Natural killer cell (primary cell): ENCODE data around the gene ZNF263. TPM values are rescaled to one million over a fixed set of nuclear protein-coding genes. Genes with fewer than 3 reads are reported as not detected.
A peak's percentile ranks its signal among the peaks of the same experiment; 100 is the strongest.

ENCODE experiments used
- ATAC-seq, 3 donors: fragments of 150-1000 bp in 2 of 3; fragments of 200-7000 bp in 1 of 3; cut with Tn5 transposase; 1 replicate in 1 of 3; 2 replicates in 2 of 3; pipeline ENCODE4 v1.10.0; 2021; ENCODE audit warnings: mild to moderate bottlenecking in 2 of 3, moderate library complexity in 2 of 3
- DNase-seq, 2 donors: peaks; one replicate each; pipeline versions ENCODE4 v3.0.0 to v3.0.0-alpha.2; 2013 to 2021; ENCODE audit warnings: mixed read lengths in 1 of 2
- H3K27ac ChIP-seq: one replicate; pipeline ENCODE4 v1.5.1; 2013; ENCODE audit warnings: mild to moderate bottlenecking, low read length
- H3K27me3 ChIP-seq: one replicate; pipeline ENCODE4 v1.6.1; 2013; ENCODE audit warnings: low read length; ENCODE audit not compliant: control insufficient read depth, insufficient read depth
- H3K36me3 ChIP-seq: one replicate; pipeline ENCODE4 v1.6.1; 2013; ENCODE audit warnings: low read length; ENCODE audit not compliant: control insufficient read depth, insufficient read depth
- H3K4me1 ChIP-seq: one replicate; pipeline ENCODE4 v1.6.1; 2013; ENCODE audit warnings: low read length; ENCODE audit not compliant: control insufficient read depth, insufficient read depth
- H3K4me3 ChIP-seq: one replicate; pipeline ENCODE4 v1.5.1; 2013; ENCODE audit warnings: low read length
- H3K9me3 ChIP-seq: one replicate; pipeline ENCODE4 v1.6.1; 2013; ENCODE audit warnings: low read length; ENCODE audit not compliant: control insufficient read depth, insufficient read depth
- H3K27ac Mint-ChIP-seq, 2 donors: one replicate each; pipeline ENCODE4 v1.8.0; 2022; ENCODE audit warnings: mild to moderate bottlenecking in 2 of 2, mixed read lengths in 2 of 2, moderate library complexity in 1 of 2
- H3K27me3 Mint-ChIP-seq, 2 donors: one replicate each; pipeline ENCODE4 v1.8.0; 2022; ENCODE audit warnings: low read depth in 2 of 2, mixed read lengths in 2 of 2
- H3K36me3 Mint-ChIP-seq: one replicate; pipeline ENCODE4 v1.8.0; 2022; ENCODE audit warnings: mixed read lengths
- H3K4me1 Mint-ChIP-seq, 2 donors: one replicate each; pipeline ENCODE4 v1.8.0; 2022; ENCODE audit warnings: mixed read lengths in 2 of 2
- H3K4me3 Mint-ChIP-seq: one replicate; pipeline ENCODE4 v1.8.0; 2022; ENCODE audit warnings: mild to moderate bottlenecking, moderate library complexity, mixed read lengths
- H3K9me3 Mint-ChIP-seq, 2 donors: one replicate each; pipeline ENCODE4 v1.8.0; 2022; ENCODE audit warnings: mixed read lengths in 2 of 2
- WGBS: methylation state at CpG from one replicate; pipeline ENCODE4 v1.1.7; 2013; ENCODE audit warnings: missing lambda C conversion rate; ENCODE audit not compliant: insufficient coverage; 5-methylcytosine and 5-hydroxymethylcytosine counted together
- intact Hi-C: fragments of 100-400 bp; cut with micrococcal nuclease; formaldehyde crosslinking; loops from one replicate; pipeline ENCODE4 v1.14.2; 2022
- total RNA-seq, 4 donors: library from RNA; stranded (reverse); fragments of 120-200 nt in 1 of 4; gene quantifications; one replicate each; pipeline versions ENCODE4 v1.2.3 to v1.2.4, GENCODE V29; 2013 to 2022
- TF ChIP-seq, protein P1 (sequence below): fragments of 200-600 bp; IDR thresholded peaks from one replicate; pipeline ENCODE4 v1.8.0; 2022; ENCODE audit warnings: antibody characterized with exemption

ZNF263 gene
- total RNA-seq, 3 donors from 2014 or later (not counting 1 experiment from before 2014, with no cell fraction given) = 25.7 to 38.8 (median 28.1) TPM

- Mint-ChIP-seq H3K27ac (peak overlapping the region; percentile 69 to 76), H3K27me3 (peaks cover 0 to 4% of the 10 kb centered on the region in 2 donors), H3K36me3 (peaks cover 14% of the 10 kb centered on the region), H3K4me1 (peaks cover 27 to 29% of the 10 kb centered on the region in 2 donors), H3K4me3 (peak overlapping the region; percentile 88), H3K9me3 (no peaks in the 10 kb centered on the region)
- intact Hi-C loops = loop anchor here (1.0 kb wide), 1 partner anchor 47 kb away; the partner anchor contains the start of gene ZNF263
- ATAC-seq (no peak), DNase-seq (peak in 1 of 2 donors; percentile 75)
- Histone ChIP-seq H3K4me3 (no peak overlapping the region), H3K4me1 (peaks cover 18% of the 10 kb centered on the region), H3K27ac (peak overlapping the region; percentile 5), H3K27me3 (no peaks in the 10 kb centered on the region), H3K9me3 (no peaks in the 10 kb centered on the region), H3K36me3 (peaks cover 22% of the 10 kb centered on the region)
- TF ChIP-seq, protein P1, sequence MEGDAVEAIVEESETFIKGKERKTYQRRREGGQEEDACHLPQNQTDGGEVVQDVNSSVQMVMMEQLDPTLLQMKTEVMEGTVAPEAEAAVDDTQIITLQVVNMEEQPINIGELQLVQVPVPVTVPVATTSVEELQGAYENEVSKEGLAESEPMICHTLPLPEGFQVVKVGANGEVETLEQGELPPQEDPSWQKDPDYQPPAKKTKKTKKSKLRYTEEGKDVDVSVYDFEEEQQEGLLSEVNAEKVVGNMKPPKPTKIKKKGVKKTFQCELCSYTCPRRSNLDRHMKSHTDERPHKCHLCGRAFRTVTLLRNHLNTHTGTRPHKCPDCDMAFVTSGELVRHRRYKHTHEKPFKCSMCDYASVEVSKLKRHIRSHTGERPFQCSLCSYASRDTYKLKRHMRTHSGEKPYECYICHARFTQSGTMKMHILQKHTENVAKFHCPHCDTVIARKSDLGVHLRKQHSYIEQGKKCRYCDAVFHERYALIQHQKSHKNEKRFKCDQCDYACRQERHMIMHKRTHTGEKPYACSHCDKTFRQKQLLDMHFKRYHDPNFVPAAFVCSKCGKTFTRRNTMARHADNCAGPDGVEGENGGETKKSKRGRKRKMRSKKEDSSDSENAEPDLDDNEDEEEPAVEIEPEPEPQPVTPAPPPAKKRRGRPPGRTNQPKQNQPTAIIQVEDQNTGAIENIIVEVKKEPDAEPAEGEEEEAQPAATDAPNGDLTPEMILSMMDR = no peak
- WGBS = 74% methylated on average over 25 of the region's 29 CpGs
These were observed 47.2 kb upstream of the ZNF263 start for GRCh38 chr16:3235856-3236669.

DNA sequence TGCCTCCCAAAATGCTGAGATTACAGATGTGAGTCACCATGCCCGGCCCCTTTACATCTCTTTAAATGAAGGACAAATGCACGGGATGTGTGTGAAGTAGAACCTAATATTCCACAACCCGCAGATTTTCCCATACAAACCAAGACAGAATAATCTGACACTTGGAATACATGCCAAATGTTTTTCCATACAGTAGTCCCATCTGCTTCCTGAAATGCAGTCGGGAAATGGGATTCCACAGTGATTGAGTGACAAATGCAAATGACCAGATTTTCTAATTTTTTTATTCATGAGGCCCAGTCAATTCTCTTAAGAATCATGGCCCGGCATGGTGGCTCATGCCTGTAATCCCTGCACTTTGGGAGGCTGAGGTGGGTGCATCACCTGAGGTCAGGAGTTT, 41.5 kb upstream of the ZNF263 start:
- Mint-ChIP-seq H3K27me3 (peaks cover 13 to 26% of the 10 kb centered on the region in 2 donors), H3K27ac (no peak overlapping the region), H3K36me3 (no peaks in the 10 kb centered on the region), H3K4me3 (no peak overlapping the region), H3K9me3 (no peaks in the 10 kb centered on the region), H3K4me1 (no peaks in the 10 kb centered on the region)
- Histone ChIP-seq H3K27me3 (no peaks in the 10 kb centered on the region), H3K4me3 (no peak overlapping the region), H3K4me1 (no peaks in the 10 kb centered on the region), H3K27ac (no peak overlapping the region), H3K36me3 (no peaks in the 10 kb centered on the region), H3K9me3 (no peaks in the 10 kb centered on the region)
- ATAC-seq (no peak), DNase-seq (no peak)
- WGBS = 72% methylated on average over 5 of the region's 5 CpGs
- TF ChIP-seq, protein P1 = no peak
- intact Hi-C loops = no loop called here

GRCh38 chr16:3242709-3243108, 40.6 kb upstream of the ZNF263 start:
- Histone ChIP-seq H3K27ac (no peak overlapping the region), H3K36me3 (no peaks in the 10 kb centered on the region), H3K4me3 (no peak overlapping the region), H3K27me3 (no peaks in the 10 kb centered on the region), H3K4me1 (no peaks in the 10 kb centered on the region), H3K9me3 (no peaks in the 10 kb centered on the region)
- Mint-ChIP-seq H3K4me3 (no peak overlapping the region), H3K27ac (no peak overlapping the region), H3K4me1 (no peaks in the 10 kb centered on the region), H3K36me3 (no peaks in the 10 kb centered on the region), H3K9me3 (no peaks in the 10 kb centered on the region), H3K27me3 (peaks cover 13 to 26% of the 10 kb centered on the region in 2 donors)
- intact Hi-C loops = no loop called here
- TF ChIP-seq, protein P1 = no peak
- 79% methylated on average over 11 of the region's 11 CpGs for WGBS
- no peak for ATAC-seq
- DNase-seq = no peak
